ENCODE measurements around the gene ANKRD6. TPM values are rescaled to one million over a fixed set of nuclear protein-coding genes. Genes with fewer than 3 reads are reported as not detected.

ANKRD6 gene
- total RNA-seq, 1 experiment from 2014 or later = 13.9 TPM

GRCh38 chr6:89506716-89507617, 74.0 kb downstream of the ANKRD6 start:
- TF ChIP-seq GRHL2 (CRISPR knock-in tag; IDR thresholded peaks at IDR 0.05; ENCODE audit: insufficient replicate concordance, severe bottlenecking) (no peak), ZNF317 (CRISPR knock-in tag; IDR thresholded peaks at IDR 0.05; ENCODE audit: borderline replicate concordance, low read depth) (no peak), ESRRA (CRISPR knock-in tag; IDR thresholded peaks at IDR 0.05; ENCODE audit: borderline replicate concordance) (no peak), ATF1 (CRISPR knock-in tag; IDR thresholded peaks at IDR 0.05) (no peak), ZMAT4 (CRISPR knock-in tag; IDR thresholded peaks at IDR 0.05) (no peak)
- H3K9me3 Mint-ChIP-seq = no peaks in the 10 kb centered on the region
- H3K36me3 Mint-ChIP-seq = no peaks in the 10 kb centered on the region
- no peak for DNase-seq (ENCODE audit: low spot score)
- POLR2A ChIA-PET = interaction anchor here (1.1 kb wide), 1 partner anchor 15 kb away, joined by 3 read pairs; no protein-coding TSS in a partner anchor
- H3K4me1 Mint-ChIP-seq = peaks cover 21% of the 10 kb centered on the region
- H3K27me3 Mint-ChIP-seq (ENCODE audit: low read depth) = no peaks in the 10 kb centered on the region
- no peak overlapping the region for H3K4me3 Mint-ChIP-seq
- no peak for ATAC-seq
- CTCF ChIA-PET = no interaction called here
- H3K27ac Mint-ChIP-seq = no peak overlapping the region

DNA sequence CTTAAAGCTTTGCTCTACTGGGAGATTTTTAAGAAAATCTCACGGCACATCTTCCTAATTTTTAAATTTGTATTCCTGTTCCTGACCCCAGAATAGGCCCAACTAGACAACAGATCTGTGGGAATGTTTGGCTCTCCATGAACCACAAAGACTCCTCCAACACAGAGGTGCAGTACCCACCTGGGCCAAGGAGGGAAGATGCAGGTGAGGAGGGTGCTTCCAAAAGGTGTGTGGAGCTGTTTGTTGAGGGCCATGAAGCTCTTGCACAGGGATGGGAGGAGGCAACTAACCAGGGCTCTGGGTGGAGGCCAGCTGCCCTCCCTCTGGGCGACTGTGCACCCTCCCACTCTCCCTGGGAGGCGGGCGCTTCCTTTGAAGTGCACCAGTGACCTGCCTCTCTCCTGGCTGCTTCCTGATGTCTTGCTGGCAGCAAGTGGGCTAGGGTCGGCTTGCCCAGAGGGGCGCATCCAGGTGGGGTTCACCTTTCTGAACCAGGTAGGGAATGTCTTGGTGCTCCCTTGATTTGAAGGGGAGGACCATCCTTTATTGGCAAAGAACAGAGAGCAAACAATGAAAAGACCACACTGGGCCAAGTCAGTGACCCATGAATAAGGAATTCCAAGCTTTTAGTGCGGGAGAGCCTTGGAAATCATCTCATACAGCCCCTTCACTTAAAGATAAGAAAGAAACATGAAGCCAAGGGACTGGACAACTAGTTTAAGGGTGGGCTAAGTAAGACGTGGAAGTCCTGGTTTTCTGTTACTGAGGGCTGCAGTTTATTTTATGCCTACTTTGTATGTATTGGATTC, 76.0 kb downstream of the ANKRD6 start:
- no peak overlapping the region for H3K4me3 Mint-ChIP-seq
- H3K36me3 Mint-ChIP-seq = no peaks in the 10 kb centered on the region
- no peak overlapping the region for H3K27ac Mint-ChIP-seq
- ChIA-PET CTCF (interaction anchor here (0.6 to 1.0 kb wide), 2 partner anchors 15 to 388 kb away, joined by 3 read pairs; no protein-coding TSS in a partner anchor), POLR2A (interaction anchor here (0.6 kb wide), 1 partner anchor 8 kb away, joined by 8 read pairs; no protein-coding TSS in a partner anchor)
- H3K9me3 Mint-ChIP-seq = no peaks in the 10 kb centered on the region
- DNase-seq (ENCODE audit: low spot score) = no peak
- H3K27me3 Mint-ChIP-seq (ENCODE audit: low read depth) = no peaks in the 10 kb centered on the region
- TF ChIP-seq TEAD4 (CRISPR knock-in tag; IDR thresholded peaks at IDR 0.05) (no peak), ZNF263 (CRISPR knock-in tag; IDR thresholded peaks at IDR 0.05; ENCODE audit: low read depth) (0 out of 2 replicates have a peak, but pooled peaks have one; percentile 17)
- peaks cover 9% of the 10 kb centered on the region for H3K4me1 Mint-ChIP-seq
- ATAC-seq = peak; percentile 55; the same call in 1 of the 2 replicates

DNA sequence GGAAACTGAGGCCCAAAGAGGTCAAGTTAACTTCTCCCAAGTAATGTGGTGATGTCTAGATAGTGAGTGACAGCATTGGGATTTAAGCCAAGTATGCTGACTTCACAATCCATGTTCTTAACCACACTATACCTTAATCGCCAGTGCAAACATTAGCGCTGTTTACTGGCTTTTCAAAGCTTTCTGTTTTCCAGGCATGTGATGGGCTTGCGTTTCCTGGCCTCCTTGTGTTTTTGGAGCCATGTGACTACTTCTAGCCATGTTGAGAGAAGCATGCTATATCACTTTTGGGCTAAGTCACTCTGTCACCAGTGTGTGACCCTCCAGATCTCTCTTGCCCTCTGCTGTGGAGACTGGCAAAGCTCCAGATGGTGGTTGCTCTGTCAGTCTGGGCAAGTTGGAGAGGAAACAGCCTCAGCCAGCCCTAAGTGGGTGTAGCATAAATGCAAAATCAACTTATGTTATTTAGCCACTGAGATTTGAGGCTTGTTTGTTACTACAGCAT, 76.9 kb downstream of the ANKRD6 start:
- no peaks in the 10 kb centered on the region for H3K36me3 Mint-ChIP-seq
- POLR2A ChIA-PET = no interaction called here
- H3K27ac Mint-ChIP-seq = no peak overlapping the region
- no peak for TF ChIP-seq CBFB (CRISPR knock-in tag; IDR thresholded peaks at IDR 0.05; ENCODE audit: low read depth)
- TF ChIP-seq ATF1 (CRISPR knock-in tag; IDR thresholded peaks at IDR 0.05) = no peak
- no peak for TF ChIP-seq JUN (CRISPR knock-in tag; IDR thresholded peaks at IDR 0.05)
- no peak for TF ChIP-seq ATF6 (CRISPR knock-in tag; IDR thresholded peaks at IDR 0.05)
- TF ChIP-seq PRDM15 (CRISPR knock-in tag; IDR thresholded peaks at IDR 0.05) = no peak
- no peak for TF ChIP-seq E2F4 (CRISPR knock-in tag; IDR thresholded peaks at IDR 0.05; ENCODE audit: borderline replicate concordance, low read depth)
- TF ChIP-seq ZNF219 (CRISPR knock-in tag; IDR thresholded peaks at IDR 0.05; ENCODE audit: borderline replicate concordance) = no peak
- TF ChIP-seq ATF3 (CRISPR knock-in tag; conservative IDR thresholded peaks at IDR 0.05) = no peak
- TF ChIP-seq ZNF512 (CRISPR knock-in tag; IDR thresholded peaks at IDR 0.05; ENCODE audit: borderline replicate concordance) = no peak
- CTCF ChIA-PET = interaction anchor here (0.6 to 1.0 kb wide), 2 partner anchors 15 to 387 kb away, joined by 3 read pairs; no protein-coding TSS in a partner anchor
- H3K9me3 Mint-ChIP-seq = no peaks in the 10 kb centered on the region
- no peak overlapping the region for H3K4me3 Mint-ChIP-seq
- H3K4me1 Mint-ChIP-seq = peaks cover 9% of the 10 kb centered on the region
- DNase-seq (ENCODE audit: low spot score) (no peak), ATAC-seq (no peak)
- no peaks in the 10 kb centered on the region for H3K27me3 Mint-ChIP-seq (ENCODE audit: low read depth)
